DOHH2 (cell line): ENCODE data around the gene SIRT3.

Source experiments
- H3F3A ChIP-seq: fragments of 200-600 bp; sonication (generic), shearing (Covaris generic); 2 replicates; pipeline ENCODE4 v1.6.0; 2016; ENCODE audit warnings: antibody characterized with exemption, mild to moderate bottlenecking; ENCODE audit not compliant: control insufficient read depth, insufficient read depth
- H3K27ac ChIP-seq: fragments of 200-600 bp; sonication (generic); 2 replicates; pipeline ENCODE4 v1.5.1; 2014; ENCODE audit warnings: low read depth, mild to moderate bottlenecking, low read length, moderate library complexity
- H3K27me3 ChIP-seq: fragments of 200-600 bp; sonication (generic); 2 replicates; pipeline ENCODE4 v1.6.1; 2014; ENCODE audit warnings: mild to moderate bottlenecking, low read length, mixed read lengths; ENCODE audit not compliant: control insufficient read depth
- H3K36me3 ChIP-seq: fragments of 200-600 bp; sonication (generic); 2 replicates; pipeline ENCODE4 v1.6.1; 2014; ENCODE audit warnings: mild to moderate bottlenecking, low read length, moderate library complexity, mixed read lengths; ENCODE audit not compliant: control insufficient read depth
- H3K4me1 ChIP-seq: fragments of 200-600 bp; sonication (generic); 2 replicates; pipeline ENCODE4 v1.6.1; 2014; ENCODE audit warnings: mild to moderate bottlenecking, low read length, mixed read lengths; ENCODE audit not compliant: control insufficient read depth
- H3K4me2 ChIP-seq: fragments of 200-600 bp; sonication (generic); 2 replicates; pipeline ENCODE4 v1.6.0; 2014; ENCODE audit warnings: mild to moderate bottlenecking, low read length, moderate library complexity
- H3K4me3 ChIP-seq: fragments of 200-600 bp; sonication (generic); 2 replicates; pipeline ENCODE4 v1.5.1; 2014; ENCODE audit warnings: mild to moderate bottlenecking, low read length, mixed read lengths
- H3K79me2 ChIP-seq: fragments of 200-600 bp; sonication (generic); 2 replicates; pipeline ENCODE4 v1.6.1; 2014; ENCODE audit warnings: mild to moderate bottlenecking, low read length, mixed read lengths; ENCODE audit not compliant: control insufficient read depth
- H3K9me2 ChIP-seq: fragments of 200-600 bp; sonication (generic); replicated peaks from 2 replicates; pipeline ENCODE4 v1.6.1; 2014; ENCODE audit warnings: mild to moderate bottlenecking, low read length, mixed read lengths; ENCODE audit not compliant: control insufficient read depth
- H3K9me3 ChIP-seq: fragments of 200-600 bp; sonication (generic); 2 replicates; pipeline ENCODE4 v1.6.1; 2014; ENCODE audit warnings: antibody characterized with exemption, low read length, mixed read lengths; ENCODE audit not compliant: control insufficient read depth, insufficient read depth
- H4K20me1 ChIP-seq: fragments of 200-600 bp; sonication (generic); 2 replicates; pipeline ENCODE4 v1.6.0; 2014; ENCODE audit warnings: low read depth, mild to moderate bottlenecking, antibody characterized with exemption, low read length, moderate library complexity; ENCODE audit not compliant: control insufficient read depth, insufficient read depth
- EZH2phosphoT487 ChIP-seq: fragments of 200-600 bp; sonication (generic); IDR thresholded peaks from 2 replicates; pipeline ENCODE4 v1.6.1; 2017; ENCODE audit warnings: borderline replicate concordance, mild to moderate bottlenecking, antibody characterized with exemption, low read length, moderate library complexity, mixed read lengths
- TF ChIP-seq, protein P1 (sequence below): fragments of 200-600 bp; sonication (generic); IDR thresholded peaks from one replicate; pipeline ENCODE4 v1.5.1; 2014; ENCODE audit warnings: antibody characterized with exemption, mild to moderate bottlenecking, low read depth, low read length; ENCODE audit not compliant: poor library complexity, severe bottlenecking

Gene SIRT3

GRCh38 chr11:205221-206001 is 30.7 kb downstream of the SIRT3 start:
- TF ChIP-seq, protein P1, sequence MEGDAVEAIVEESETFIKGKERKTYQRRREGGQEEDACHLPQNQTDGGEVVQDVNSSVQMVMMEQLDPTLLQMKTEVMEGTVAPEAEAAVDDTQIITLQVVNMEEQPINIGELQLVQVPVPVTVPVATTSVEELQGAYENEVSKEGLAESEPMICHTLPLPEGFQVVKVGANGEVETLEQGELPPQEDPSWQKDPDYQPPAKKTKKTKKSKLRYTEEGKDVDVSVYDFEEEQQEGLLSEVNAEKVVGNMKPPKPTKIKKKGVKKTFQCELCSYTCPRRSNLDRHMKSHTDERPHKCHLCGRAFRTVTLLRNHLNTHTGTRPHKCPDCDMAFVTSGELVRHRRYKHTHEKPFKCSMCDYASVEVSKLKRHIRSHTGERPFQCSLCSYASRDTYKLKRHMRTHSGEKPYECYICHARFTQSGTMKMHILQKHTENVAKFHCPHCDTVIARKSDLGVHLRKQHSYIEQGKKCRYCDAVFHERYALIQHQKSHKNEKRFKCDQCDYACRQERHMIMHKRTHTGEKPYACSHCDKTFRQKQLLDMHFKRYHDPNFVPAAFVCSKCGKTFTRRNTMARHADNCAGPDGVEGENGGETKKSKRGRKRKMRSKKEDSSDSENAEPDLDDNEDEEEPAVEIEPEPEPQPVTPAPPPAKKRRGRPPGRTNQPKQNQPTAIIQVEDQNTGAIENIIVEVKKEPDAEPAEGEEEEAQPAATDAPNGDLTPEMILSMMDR, result no peak
- no peak for TF ChIP-seq EZH2phosphoT487

GRCh38 chr11:204587-205109 is 31.5 kb downstream of the SIRT3 start:
- Histone ChIP-seq H3K9me3 (no peaks in the 10 kb centered on the region), H3K36me3 (peaks cover 55% of the 10 kb centered on the region), H3K4me2 (no peak overlapping the region; the same call in 1 of the 2 replicates), H3K9me2 (no peaks in the 10 kb centered on the region), H3K4me1 (peaks cover 17% of the 10 kb centered on the region), H3K27me3 (no peaks in the 10 kb centered on the region), H3K27ac (no peak overlapping the region), H3F3A (peaks cover 8% of the 10 kb centered on the region), H3K4me3 (no peak overlapping the region), H3K79me2 (peaks cover 46% of the 10 kb centered on the region), H4K20me1 (peaks cover 10% of the 10 kb centered on the region; the same call in 1 of the 2 replicates)
- TF ChIP-seq, protein P1, result no peak
- no peak for TF ChIP-seq EZH2phosphoT487

More at GRCh38 chr11:205221-206001, 30.7 kb downstream of the SIRT3 start:
- Histone ChIP-seq H3K4me1 (peaks cover 25% of the 10 kb centered on the region), H3F3A (peaks cover 8% of the 10 kb centered on the region), H3K79me2 (peaks cover 54% of the 10 kb centered on the region), H3K36me3 (peaks cover 62% of the 10 kb centered on the region), H3K27me3 (no peaks in the 10 kb centered on the region), H3K4me3 (peak overlapping the region; percentile 100; the same call in 1 of the 2 replicates), H3K4me2 (peak overlapping the region; percentile 98), H3K9me3 (no peaks in the 10 kb centered on the region), H3K9me2 (no peaks in the 10 kb centered on the region), H3K27ac (no peak overlapping the region), H4K20me1 (peaks cover 15% of the 10 kb centered on the region)

DNA sequence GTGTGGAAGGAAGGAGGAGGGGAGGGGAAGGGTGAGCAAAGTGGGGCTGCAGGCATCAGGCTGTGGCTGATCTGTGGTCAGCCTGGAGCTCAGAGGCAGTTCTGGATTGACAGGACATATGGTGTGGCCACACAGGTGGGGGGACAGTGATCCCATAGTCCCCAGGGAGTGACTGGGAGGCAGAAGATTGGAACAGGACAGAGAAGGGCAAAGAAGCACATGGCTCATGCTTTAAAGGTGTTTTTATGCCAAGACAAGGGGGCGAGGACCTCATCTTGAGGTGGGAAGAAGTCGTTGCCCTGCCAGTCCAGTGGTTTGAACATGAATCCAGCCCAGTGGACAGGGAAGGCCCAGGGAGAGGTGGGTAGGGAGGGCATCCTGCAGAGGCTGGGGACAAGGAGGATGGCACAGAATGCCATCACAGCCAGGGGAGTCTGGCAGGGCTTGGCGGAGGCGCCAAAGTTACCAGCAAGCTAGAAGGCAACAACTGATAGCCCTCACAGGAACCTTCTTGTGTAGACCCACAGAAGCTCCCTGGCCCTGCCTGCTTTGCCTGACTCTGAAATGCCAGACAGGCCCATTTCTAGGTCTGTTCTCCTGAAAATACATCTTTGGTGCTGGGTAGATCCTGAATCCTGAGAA is 32.1 kb downstream of the SIRT3 start:
- Histone ChIP-seq H3K4me1 (peaks cover 12% of the 10 kb centered on the region), H3K79me2 (peaks cover 40% of the 10 kb centered on the region), H3K27ac (no peak overlapping the region), H3K27me3 (no peaks in the 10 kb centered on the region), H3K4me2 (no peak overlapping the region), H3F3A (peaks cover 8% of the 10 kb centered on the region), H4K20me1 (peaks cover 9% of the 10 kb centered on the region; the same call in 1 of the 2 replicates), H3K36me3 (peaks cover 49% of the 10 kb centered on the region), H3K4me3 (no peak overlapping the region), H3K9me2 (no peaks in the 10 kb centered on the region), H3K9me3 (no peaks in the 10 kb centered on the region)
- TF ChIP-seq EZH2phosphoT487, result no peak
- TF ChIP-seq, protein P1, result no peak
